Measurements from ENCODE around the gene MRTFB.
"Not testable (repeated sequence)": the region's sequence is repeated elsewhere in the genome, so short reads cannot be mapped to it uniquely, and the experiment has no call there.

MRTFB gene

DNA sequence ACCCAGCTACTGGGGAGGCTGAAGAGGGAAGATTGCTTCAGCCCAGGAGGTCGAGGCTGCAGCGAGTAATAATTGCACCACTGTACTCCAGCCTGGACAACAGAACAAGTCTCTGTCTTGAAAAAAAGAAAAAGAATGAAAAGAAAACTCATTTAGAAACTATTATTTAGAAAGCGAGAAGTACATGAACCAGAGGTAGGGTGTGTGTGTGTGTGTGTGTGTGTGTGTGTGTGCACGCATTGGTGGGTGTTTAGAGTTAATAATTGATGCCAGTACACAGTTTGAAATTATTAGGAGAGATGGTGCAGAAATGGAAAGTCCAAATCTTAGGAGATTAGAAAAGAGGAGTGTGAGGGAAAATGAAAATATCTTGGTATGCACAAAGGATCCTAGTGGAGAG lies 106.6 kb downstream of the MRTFB start:
- no peaks in the 10 kb centered on the region for H3K27me3 ChIP-seq (ENCODE audit: insufficient read depth, low read length)
- no peak overlapping the region for H2AFZ ChIP-seq (ENCODE audit: low read depth, low read length)
- H3K4me3 ChIP-seq (ENCODE audit: low read length): no peak overlapping the region
- H3K4me1 ChIP-seq (ENCODE audit: insufficient read depth, low read length): peaks cover 7% of the 10 kb centered on the region
- H3K36me3 ChIP-seq (ENCODE audit: insufficient read depth, low read length): peaks cover 2% of the 10 kb centered on the region
- no peaks in the 10 kb centered on the region for H3K9me3 ChIP-seq (ENCODE audit: low read length)

DNA sequence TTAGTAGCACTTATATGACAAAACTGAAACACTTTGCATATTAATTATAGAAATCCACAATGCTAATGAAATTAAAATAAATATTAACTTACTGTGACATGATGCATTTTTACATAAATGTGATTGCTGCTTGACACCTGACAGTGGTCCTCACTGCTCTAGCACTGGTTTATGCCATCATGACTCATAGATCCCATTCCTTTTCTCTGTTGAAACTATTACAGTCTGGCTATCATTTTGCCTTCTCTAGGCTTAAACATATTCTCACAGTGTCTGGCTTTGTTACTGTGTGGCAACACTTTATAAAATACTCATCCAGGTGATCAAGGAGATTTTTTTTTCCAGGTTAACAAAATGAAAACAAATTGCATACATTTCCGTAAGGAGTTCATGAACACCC lies 108.0 kb downstream of the MRTFB start:
- no peak overlapping the region for H2AFZ ChIP-seq (ENCODE audit: low read depth, low read length)
- H3K4me3 ChIP-seq (ENCODE audit: low read length): no peak overlapping the region
- no peaks in the 10 kb centered on the region for H3K27me3 ChIP-seq (ENCODE audit: insufficient read depth, low read length)
- H3K4me1 ChIP-seq (ENCODE audit: insufficient read depth, low read length): peaks cover 7% of the 10 kb centered on the region
- H3K36me3 ChIP-seq (ENCODE audit: insufficient read depth, low read length): peaks cover 2% of the 10 kb centered on the region
- no peaks in the 10 kb centered on the region for H3K9me3 ChIP-seq (ENCODE audit: low read length)

DNA sequence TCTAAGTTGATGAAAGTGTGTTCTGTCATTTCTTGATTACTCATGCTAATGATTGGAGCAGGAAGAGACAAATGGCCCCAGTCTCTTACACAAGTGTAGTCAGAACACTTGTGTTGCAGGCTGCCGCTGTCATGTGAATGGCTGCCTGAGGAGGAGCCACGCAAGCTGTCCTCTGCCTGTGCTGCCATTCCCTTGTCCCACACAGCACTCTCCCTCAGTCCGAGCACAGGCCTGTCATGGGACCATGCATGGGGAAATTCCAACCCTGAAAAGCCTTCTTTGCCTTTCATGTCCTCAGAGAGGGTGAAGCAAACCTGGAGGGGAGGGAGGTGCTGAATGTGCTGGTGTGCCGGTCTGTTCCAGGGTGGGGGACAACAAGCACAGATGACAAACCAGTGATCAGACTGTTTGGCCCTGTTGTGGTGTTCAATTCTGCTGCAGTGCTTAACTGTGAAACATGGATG lies 109.4 kb downstream of the MRTFB start:
- Histone ChIP-seq H3K27me3 (ENCODE audit: insufficient read depth, low read length) (no peaks in the 10 kb centered on the region), H2AFZ (ENCODE audit: low read depth, low read length) (no peak overlapping the region), H3K9me3 (ENCODE audit: low read length) (no peaks in the 10 kb centered on the region), H3K36me3 (ENCODE audit: insufficient read depth, low read length) (no peaks in the 10 kb centered on the region), H3K4me3 (ENCODE audit: low read length) (no peak overlapping the region), H3K4me1 (ENCODE audit: insufficient read depth, low read length) (peaks cover 5% of the 10 kb centered on the region)

DNA sequence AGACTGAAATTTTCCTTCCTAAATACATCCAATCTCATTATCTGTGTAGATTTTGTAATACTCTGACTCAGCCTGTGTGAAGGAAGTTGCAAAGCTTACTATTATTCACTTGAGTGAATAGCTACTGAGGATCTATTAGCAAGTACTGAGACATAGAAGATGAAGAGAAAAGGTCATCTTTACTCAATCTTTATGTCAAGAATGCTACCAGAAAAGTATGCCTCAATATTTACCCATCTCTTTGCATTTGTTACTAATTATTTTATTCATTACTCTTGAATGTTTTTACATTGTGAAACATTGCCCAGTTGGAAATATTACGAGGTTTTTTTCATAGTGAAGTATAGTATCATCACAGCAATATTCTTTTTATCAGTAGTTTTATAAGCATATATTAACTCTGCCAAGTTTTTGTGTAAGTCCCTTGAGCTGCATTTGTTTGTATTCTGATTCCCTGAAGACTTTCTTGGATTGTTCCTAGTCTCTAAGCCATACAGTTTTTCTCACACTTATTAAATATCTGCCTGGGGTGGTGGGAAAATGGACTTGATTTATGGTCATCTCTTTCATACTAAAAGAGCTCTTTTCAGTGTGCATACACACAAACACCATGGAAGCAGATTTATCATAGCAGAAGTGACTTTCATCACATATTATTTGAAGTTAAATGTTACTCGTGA lies 110.4 kb downstream of the MRTFB start:
- no peak overlapping the region for H2AFZ ChIP-seq (ENCODE audit: low read depth, low read length)
- H3K4me3 ChIP-seq (ENCODE audit: low read length): no peak overlapping the region
- H3K27me3 ChIP-seq (ENCODE audit: insufficient read depth, low read length): no peaks in the 10 kb centered on the region
- peaks cover 9% of the 10 kb centered on the region for H3K4me1 ChIP-seq (ENCODE audit: insufficient read depth, low read length)
- no peaks in the 10 kb centered on the region for H3K36me3 ChIP-seq (ENCODE audit: insufficient read depth, low read length)
- no peaks in the 10 kb centered on the region for H3K9me3 ChIP-seq (ENCODE audit: low read length)

DNA sequence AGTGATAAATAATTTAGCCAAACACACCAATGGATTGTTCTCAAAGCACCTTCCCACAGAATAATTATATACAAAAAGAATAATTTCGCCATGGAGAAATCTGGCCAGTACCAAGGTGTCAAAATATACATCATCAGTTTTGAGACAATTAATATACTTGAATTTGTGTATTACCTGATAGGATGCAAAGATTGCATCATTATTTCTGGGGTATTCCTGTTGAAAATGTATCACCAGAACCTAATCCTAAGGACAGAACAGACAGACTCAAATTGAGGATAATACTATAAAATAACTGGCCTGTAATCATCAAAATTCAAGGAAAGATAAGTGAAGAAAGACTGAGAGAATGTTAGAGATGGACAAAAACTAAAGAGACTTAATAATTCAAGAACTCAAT lies 111.9 kb downstream of the MRTFB start:
- H3K4me1 ChIP-seq (ENCODE audit: insufficient read depth, low read length): peaks cover 21% of the 10 kb centered on the region
- H2AFZ ChIP-seq (ENCODE audit: low read depth, low read length): no peak overlapping the region
- no peak overlapping the region for H3K4me3 ChIP-seq (ENCODE audit: low read length)
- no peaks in the 10 kb centered on the region for H3K27me3 ChIP-seq (ENCODE audit: insufficient read depth, low read length)
- H3K36me3 ChIP-seq (ENCODE audit: insufficient read depth, low read length): no peaks in the 10 kb centered on the region
- H3K9me3 ChIP-seq (ENCODE audit: low read length): no peaks in the 10 kb centered on the region

DNA sequence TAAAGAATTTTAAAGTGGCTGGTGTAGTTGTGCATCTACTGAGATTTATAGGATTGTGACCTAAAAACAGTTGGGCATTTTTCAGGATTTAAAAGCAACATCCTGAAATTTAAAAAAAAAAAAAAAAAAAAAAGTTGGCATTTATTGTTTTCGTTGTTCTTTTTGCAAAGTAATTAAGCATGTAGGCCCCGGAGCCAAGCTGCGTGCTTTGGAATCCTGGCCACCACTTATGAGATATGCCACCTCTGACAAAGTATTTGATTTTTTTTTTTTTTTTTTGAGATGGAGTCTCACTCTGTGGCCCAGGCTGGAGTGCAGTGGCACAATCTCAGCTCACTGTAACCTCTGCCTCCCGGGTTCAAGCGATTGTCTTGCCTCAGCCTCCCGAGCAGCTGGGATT lies 112.8 kb downstream of the MRTFB start:
- H3K4me3 ChIP-seq (ENCODE audit: low read length); H3K27me3 ChIP-seq (ENCODE audit: insufficient read depth, low read length); H3K36me3 ChIP-seq (ENCODE audit: insufficient read depth, low read length); H2AFZ ChIP-seq (ENCODE audit: low read depth, low read length); H3K9me3 ChIP-seq (ENCODE audit: low read length): not testable (repeated sequence)
- H3K4me1 ChIP-seq (ENCODE audit: insufficient read depth, low read length): peaks cover 29% of the 10 kb centered on the region

DNA sequence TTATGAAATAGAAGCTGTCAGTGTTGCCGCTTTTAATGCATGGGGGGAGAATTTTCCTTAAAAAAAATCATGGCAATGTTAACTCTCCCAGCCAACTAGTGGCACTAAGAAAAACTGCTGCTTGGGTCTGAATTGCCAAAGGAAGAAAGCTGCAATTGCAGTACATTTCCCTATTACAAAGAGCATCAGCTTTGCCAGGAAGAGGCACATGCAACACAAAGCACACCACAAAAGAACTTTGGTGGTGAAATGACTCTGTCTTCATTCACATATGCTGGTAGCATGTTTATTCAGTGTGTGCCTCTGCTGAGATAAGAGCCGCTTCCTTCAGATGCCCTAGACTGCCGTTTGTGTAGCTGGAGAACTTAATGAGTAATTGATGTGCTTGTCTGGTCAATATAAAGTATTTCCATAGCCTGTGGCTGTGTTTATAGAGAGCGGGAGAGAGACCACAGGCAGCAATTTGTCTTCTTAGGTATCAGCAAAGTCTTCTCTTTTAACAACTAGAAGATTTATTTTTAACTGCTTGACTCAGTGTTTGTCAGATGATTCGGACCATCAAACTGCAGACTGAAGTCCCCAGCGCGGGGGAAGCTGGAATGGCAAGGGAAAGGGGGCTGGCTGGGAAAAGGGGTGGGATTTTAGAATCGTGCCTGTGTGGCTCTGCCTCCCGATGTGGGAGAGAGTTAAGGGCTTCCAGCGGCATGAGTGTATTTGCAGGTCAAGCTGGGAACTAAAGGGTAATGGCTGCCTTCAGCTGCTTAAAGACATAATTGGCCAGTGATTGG lies 115.1 kb downstream of the MRTFB start:
- Histone ChIP-seq H3K27me3 (ENCODE audit: insufficient read depth, low read length) (no peaks in the 10 kb centered on the region), H3K9me3 (ENCODE audit: low read length) (no peaks in the 10 kb centered on the region), H3K4me3 (ENCODE audit: low read length) (peak overlapping the region; percentile 61), H2AFZ (ENCODE audit: low read depth, low read length) (peak overlapping the region; percentile 54), H3K4me1 (ENCODE audit: insufficient read depth, low read length) (peaks cover 24% of the 10 kb centered on the region), H3K36me3 (ENCODE audit: insufficient read depth, low read length) (no peaks in the 10 kb centered on the region)

DNA sequence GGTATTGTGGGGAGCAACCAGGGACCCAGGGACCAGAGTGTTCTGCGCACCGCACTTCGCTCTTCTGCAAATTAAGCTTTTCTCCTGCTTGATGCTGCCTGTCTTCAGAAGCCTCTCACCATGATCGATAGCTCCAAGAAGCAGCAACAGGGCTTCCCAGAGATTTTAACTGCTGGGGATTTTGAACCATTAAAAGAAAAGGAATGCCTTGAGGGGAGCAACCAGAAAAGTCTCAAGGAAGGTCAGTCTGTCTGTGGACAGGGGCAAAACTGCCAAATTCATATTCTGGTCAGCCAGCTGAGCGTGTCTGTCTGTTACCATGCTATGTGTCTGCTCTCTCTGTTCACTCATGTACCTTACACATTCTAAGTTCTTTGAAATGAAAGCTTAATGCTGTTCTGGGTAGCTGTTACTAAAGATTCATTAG lies 115.7 kb downstream of the MRTFB start:
- Histone ChIP-seq H3K27me3 (ENCODE audit: insufficient read depth, low read length) (no peaks in the 10 kb centered on the region), H3K36me3 (ENCODE audit: insufficient read depth, low read length) (no peaks in the 10 kb centered on the region), H2AFZ (ENCODE audit: low read depth, low read length) (peak overlapping the region; percentile 54), H3K4me3 (ENCODE audit: low read length) (peak overlapping the region; percentile 61), H3K4me1 (ENCODE audit: insufficient read depth, low read length) (peaks cover 24% of the 10 kb centered on the region), H3K9me3 (ENCODE audit: low read length) (no peaks in the 10 kb centered on the region)

DNA sequence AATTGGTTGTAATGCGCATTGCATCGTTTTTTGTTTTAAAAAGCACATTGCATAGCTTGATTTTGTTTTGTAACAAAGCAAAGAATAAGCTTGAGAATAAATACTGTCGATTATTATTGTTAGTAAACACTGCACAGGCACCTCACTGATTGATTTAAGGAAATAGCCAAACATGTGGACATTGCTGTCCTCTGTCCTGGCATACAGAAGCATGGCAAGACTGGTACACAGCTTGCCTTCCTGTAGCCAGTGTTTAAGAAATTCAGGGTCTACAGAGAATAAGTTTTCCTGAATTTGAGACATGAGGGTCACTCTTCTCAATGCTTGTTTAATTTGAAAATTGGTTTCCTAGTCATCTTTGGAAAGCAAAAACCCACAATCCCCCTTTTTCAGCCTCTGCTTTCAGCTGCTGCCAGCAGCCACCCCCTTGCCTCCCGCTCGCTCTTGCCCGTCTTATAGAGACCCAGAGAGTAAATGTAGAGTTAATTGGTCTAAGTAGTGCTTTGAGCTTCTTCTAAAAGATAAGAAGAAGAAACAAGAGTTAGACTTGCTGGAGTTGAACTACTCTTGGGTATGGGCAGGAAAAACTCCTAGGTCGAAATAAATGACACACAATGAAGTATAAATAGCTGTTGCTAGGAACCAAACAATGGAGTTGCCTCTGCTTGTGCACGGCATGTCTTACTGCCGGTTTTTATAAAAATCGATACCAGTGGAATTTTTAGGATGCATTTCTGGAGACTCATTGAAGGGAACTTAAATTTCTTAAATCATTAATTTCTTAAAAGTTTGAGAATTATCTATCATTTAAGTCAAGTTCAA lies 116.6 kb downstream of the MRTFB start:
- peak overlapping the region; percentile 61 for H3K4me3 ChIP-seq (ENCODE audit: low read length)
- H2AFZ ChIP-seq (ENCODE audit: low read depth, low read length): peak overlapping the region; percentile 10
- no peaks in the 10 kb centered on the region for H3K36me3 ChIP-seq (ENCODE audit: insufficient read depth, low read length)
- no peaks in the 10 kb centered on the region for H3K9me3 ChIP-seq (ENCODE audit: low read length)
- H3K4me1 ChIP-seq (ENCODE audit: insufficient read depth, low read length): peaks cover 24% of the 10 kb centered on the region
- H3K27me3 ChIP-seq (ENCODE audit: insufficient read depth, low read length): no peaks in the 10 kb centered on the region

DNA sequence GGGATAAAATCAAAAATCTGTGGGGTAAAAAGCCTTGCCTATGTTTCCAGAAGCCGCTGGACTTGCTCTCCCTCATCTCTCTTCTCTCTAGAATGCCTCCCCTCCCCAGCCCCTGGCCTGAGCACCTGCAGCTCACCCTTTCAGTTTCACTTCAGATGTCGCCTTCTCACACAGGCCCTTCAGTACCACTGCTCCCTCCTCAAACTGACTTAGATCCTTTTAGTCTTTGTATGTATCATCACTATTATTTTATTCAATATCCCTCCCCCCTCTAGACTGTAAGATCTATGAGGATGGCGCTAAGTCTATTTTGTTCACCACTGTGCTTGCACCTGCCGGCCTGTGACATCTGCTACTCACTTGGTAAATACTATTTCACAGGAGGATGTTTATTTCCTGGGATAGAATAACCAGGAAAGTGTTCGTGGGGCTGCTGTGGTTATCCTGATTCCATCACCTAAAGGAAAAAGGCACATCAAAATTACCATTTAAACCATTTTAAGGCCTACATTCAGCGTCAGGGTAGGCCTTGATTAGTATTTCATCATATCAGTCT lies 122.3 kb downstream of the MRTFB start:
- Histone ChIP-seq H2AFZ (ENCODE audit: low read depth, low read length) (no peak overlapping the region), H3K27me3 (ENCODE audit: insufficient read depth, low read length) (no peaks in the 10 kb centered on the region), H3K36me3 (ENCODE audit: insufficient read depth, low read length) (no peaks in the 10 kb centered on the region), H3K4me1 (ENCODE audit: insufficient read depth, low read length) (peaks cover 14% of the 10 kb centered on the region), H3K4me3 (ENCODE audit: low read length) (no peak overlapping the region), H3K9me3 (ENCODE audit: low read length) (peaks cover 2% of the 10 kb centered on the region)

DNA sequence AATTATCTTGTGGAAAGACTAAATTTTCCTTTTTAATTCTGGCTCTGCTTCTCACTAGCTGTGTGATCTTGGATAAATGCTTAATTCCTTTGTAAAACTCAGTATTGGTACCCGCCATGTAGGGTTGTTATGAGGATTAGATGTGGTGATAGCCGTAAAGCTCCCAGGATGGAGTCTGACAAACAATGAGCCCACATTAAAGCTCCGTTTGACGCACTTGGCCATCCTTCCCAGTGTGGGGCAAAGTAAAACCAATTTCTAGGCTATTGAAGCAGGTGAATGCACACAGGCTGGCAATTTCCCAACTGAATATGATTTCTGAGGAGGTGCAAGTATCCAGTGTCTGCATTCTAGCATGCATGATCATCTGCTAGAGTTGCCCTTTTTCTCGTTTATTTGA lies 123.6 kb downstream of the MRTFB start:
- Histone ChIP-seq H3K9me3 (ENCODE audit: low read length) (peaks cover 2% of the 10 kb centered on the region), H3K36me3 (ENCODE audit: insufficient read depth, low read length) (no peaks in the 10 kb centered on the region), H2AFZ (ENCODE audit: low read depth, low read length) (no peak overlapping the region), H3K4me3 (ENCODE audit: low read length) (no peak overlapping the region), H3K4me1 (ENCODE audit: insufficient read depth, low read length) (peaks cover 10% of the 10 kb centered on the region), H3K27me3 (ENCODE audit: insufficient read depth, low read length) (no peaks in the 10 kb centered on the region)

DNA sequence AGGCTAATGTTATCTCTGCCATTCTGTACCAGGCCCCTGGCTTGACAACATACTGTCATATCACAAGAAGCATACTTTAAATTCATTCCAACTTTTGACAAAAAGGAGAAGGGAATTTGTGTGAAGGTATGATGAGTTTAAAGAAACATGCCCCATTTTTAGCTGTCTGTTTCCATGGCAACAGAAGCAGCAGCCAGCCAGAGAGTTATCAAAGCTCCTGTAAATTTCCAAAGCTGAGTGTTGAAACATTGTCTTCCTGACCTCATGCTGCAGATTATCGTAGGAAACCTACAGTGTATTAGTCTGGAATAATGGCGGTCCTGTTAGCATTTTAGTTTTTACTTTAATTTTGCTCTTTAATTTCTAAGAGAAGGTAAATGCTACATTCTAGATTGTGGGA lies 124.9 kb downstream of the MRTFB start:
- Histone ChIP-seq H3K36me3 (ENCODE audit: insufficient read depth, low read length) (no peaks in the 10 kb centered on the region), H3K9me3 (ENCODE audit: low read length) (peaks cover 2% of the 10 kb centered on the region), H3K27me3 (ENCODE audit: insufficient read depth, low read length) (no peaks in the 10 kb centered on the region), H2AFZ (ENCODE audit: low read depth, low read length) (no peak overlapping the region), H3K4me1 (ENCODE audit: insufficient read depth, low read length) (peaks cover 10% of the 10 kb centered on the region), H3K4me3 (ENCODE audit: low read length) (no peak overlapping the region)

DNA sequence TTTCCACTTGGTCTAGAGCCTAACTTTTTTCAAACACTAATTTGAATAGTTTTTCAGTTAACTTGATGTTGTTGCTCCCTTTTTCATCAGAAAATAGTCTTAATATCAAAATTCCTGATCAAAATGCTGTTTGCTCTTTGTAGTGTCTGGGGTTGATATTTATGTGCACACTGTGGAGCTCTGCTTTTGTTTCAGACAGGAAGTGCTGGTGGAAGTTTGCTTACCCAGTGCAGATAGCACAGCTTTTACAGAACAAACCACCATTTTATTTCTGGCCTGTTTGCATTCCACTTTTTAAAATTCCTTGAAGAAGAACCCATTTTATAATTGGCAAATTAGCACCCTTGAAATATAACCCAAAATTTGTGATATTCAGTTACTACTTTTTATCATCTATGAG lies 125.4 kb downstream of the MRTFB start:
- Histone ChIP-seq H2AFZ (ENCODE audit: low read depth, low read length) (no peak overlapping the region), H3K27me3 (ENCODE audit: insufficient read depth, low read length) (no peaks in the 10 kb centered on the region), H3K4me1 (ENCODE audit: insufficient read depth, low read length) (peaks cover 10% of the 10 kb centered on the region), H3K36me3 (ENCODE audit: insufficient read depth, low read length) (no peaks in the 10 kb centered on the region), H3K9me3 (ENCODE audit: low read length) (peaks cover 2% of the 10 kb centered on the region), H3K4me3 (ENCODE audit: low read length) (no peak overlapping the region)
